PC-9 (cell line): ENCODE results near the gene RABAC1. TPM values are rescaled to one million over a fixed set of nuclear protein-coding genes. Genes with fewer than 3 reads are reported as not detected.

Source experiments
- BruUV-seq: library from RNA; stranded (reverse); fragments of 400-500 nt; replicated peaks from 2 replicates; lab custom pipeline; 2021; lab: Mats Ljungman, UMichigan
- CTCF ChIA-PET: fragments of 300-600 bp; sonication (Branson Sonifier 250); formaldehyde crosslinking; loops from one replicate; lab custom pipeline; 2022; ENCODE audit warnings: antibody characterized with exemption; lab: Charles Lee
- POLR2A ChIA-PET: fragments of 300-600 bp; sonication (Branson Sonifier 250); formaldehyde crosslinking; loops from one replicate; lab custom pipeline; 2022; ENCODE audit warnings: antibody characterized with exemption; ENCODE audit not compliant: unreplicated experiment; lab: Charles Lee
- DNase-seq, 2 experiments: peaks; one replicate each; pipeline versions ENCODE4 v3.0.0 to v3.0.0-alpha.2; 2015 to 2022; ENCODE audit warnings: mixed read lengths in 1 of 2
- H2AFZ ChIP-seq: fragments of 200-600 bp; sonication (generic); 2 replicates; pipeline ENCODE4 v1.8.1; 2017; ENCODE audit warnings: antibody characterized with exemption
- H3F3A ChIP-seq: fragments of 200-600 bp; sonication (generic); 2 replicates; pipeline ENCODE4 v1.8.1; 2017; ENCODE audit warnings: antibody characterized with exemption, mild to moderate bottlenecking, low read depth; ENCODE audit not compliant: insufficient read depth
- H3K27ac ChIP-seq: fragments of 200-600 bp; sonication (generic); 2 replicates; pipeline ENCODE4 v1.6.1; 2016; ENCODE audit warnings: mixed run types
- H3K27me3 ChIP-seq: fragments of 200-600 bp; sonication (generic); 2 replicates; pipeline ENCODE4 v1.6.1; 2016; ENCODE audit warnings: low read depth, mixed run types; ENCODE audit not compliant: insufficient read depth
- H3K36me3 ChIP-seq: fragments of 200-600 bp; sonication (generic); 2 replicates; pipeline ENCODE4 v1.6.1; 2016; ENCODE audit warnings: low read depth, mixed run types
- H3K4me1 ChIP-seq: fragments of 200-600 bp; sonication (generic); replicated peaks from 2 replicates; pipeline ENCODE4 v1.6.1; 2016; ENCODE audit warnings: mixed run types; ENCODE audit not compliant: insufficient read depth
- H3K4me2 ChIP-seq: fragments of 200-600 bp; sonication (generic); 2 replicates; pipeline ENCODE4 v1.6.1; 2017; ENCODE audit warnings: mixed run types
- H3K4me3 ChIP-seq: fragments of 200-600 bp; sonication (generic); 2 replicates; pipeline ENCODE4 v1.6.1; 2016; ENCODE audit warnings: mixed run types
- H3K79me2 ChIP-seq: fragments of 200-600 bp; sonication (generic); 2 replicates; pipeline ENCODE4 v1.6.1; 2017; ENCODE audit warnings: low read depth, mixed run types
- H3K9me2 ChIP-seq: fragments of 200-600 bp; sonication (generic); 2 replicates; pipeline ENCODE4 v1.8.1; 2017; ENCODE audit warnings: mild to moderate bottlenecking; ENCODE audit not compliant: insufficient read depth
- H3K9me3 ChIP-seq: fragments of 200-600 bp; sonication (generic); 2 replicates; pipeline ENCODE4 v1.8.1; 2016; ENCODE audit warnings: low read depth; ENCODE audit not compliant: insufficient read depth
- H4K20me1 ChIP-seq: fragments of 200-600 bp; sonication (generic); 2 replicates; pipeline ENCODE4 v1.8.1; 2017; ENCODE audit not compliant: insufficient read depth
- CTCF ChIP-seq: fragments of 200-600 bp; sonication (generic); conservative IDR thresholded peaks from 2 replicates; pipeline ENCODE4 v1.6.1; 2017; ENCODE audit warnings: mixed run types, antibody characterized with exemption, mild to moderate bottlenecking, moderate library complexity
- EZH2 ChIP-seq: fragments of 200-600 bp; sonication (generic); IDR thresholded peaks from 2 replicates; pipeline ENCODE4 v1.8.0; 2017; ENCODE audit warnings: antibody characterized with exemption, low read depth
- intact Hi-C: fragments of 100-400 bp; cut with micrococcal nuclease; formaldehyde crosslinking; loops from one replicate; pipeline ENCODE4 v1.10.0; 2022; ENCODE audit not compliant: unreplicated experiment
- total RNA-seq: library from RNA; stranded (reverse); gene quantifications from 2 replicates; pipeline ENCODE4 v1.2.3, GENCODE V29; 2021

The RABAC1 gene
- total RNA-seq, 1 experiment from 2014 or later = 110 TPM

- peaks cover 21% of the 10 kb centered on the region; the same call in 1 of the 2 replicates for H3F3A ChIP-seq
- ChIA-PET POLR2A (no interaction called here), CTCF (no interaction called here)
- no peaks in the 10 kb centered on the region for H3K9me3 ChIP-seq
- H3K27ac ChIP-seq = no peak overlapping the region
- peaks cover 23% of the 10 kb centered on the region for H3K27me3 ChIP-seq
- H3K4me3 ChIP-seq = no peak overlapping the region
- no peaks in the 10 kb centered on the region for H3K9me2 ChIP-seq
- peaks cover 24% of the 10 kb centered on the region for H4K20me1 ChIP-seq
- no peak for DNase-seq
- intact Hi-C loops = no loop called here
- H2AFZ ChIP-seq = no peak overlapping the region
- no TSS peak for BruUV-seq
- TF ChIP-seq CTCF (no peak), EZH2 (no peak)
- H3K79me2 ChIP-seq = no peaks in the 10 kb centered on the region
- peaks cover 10% of the 10 kb centered on the region for H3K4me1 ChIP-seq
- no peaks in the 10 kb centered on the region for H3K36me3 ChIP-seq
- H3K4me2 ChIP-seq = no peak overlapping the region
Measured at GRCh38 chr19:41908724-41909464, 50.2 kb downstream of the RABAC1 start.

DNA sequence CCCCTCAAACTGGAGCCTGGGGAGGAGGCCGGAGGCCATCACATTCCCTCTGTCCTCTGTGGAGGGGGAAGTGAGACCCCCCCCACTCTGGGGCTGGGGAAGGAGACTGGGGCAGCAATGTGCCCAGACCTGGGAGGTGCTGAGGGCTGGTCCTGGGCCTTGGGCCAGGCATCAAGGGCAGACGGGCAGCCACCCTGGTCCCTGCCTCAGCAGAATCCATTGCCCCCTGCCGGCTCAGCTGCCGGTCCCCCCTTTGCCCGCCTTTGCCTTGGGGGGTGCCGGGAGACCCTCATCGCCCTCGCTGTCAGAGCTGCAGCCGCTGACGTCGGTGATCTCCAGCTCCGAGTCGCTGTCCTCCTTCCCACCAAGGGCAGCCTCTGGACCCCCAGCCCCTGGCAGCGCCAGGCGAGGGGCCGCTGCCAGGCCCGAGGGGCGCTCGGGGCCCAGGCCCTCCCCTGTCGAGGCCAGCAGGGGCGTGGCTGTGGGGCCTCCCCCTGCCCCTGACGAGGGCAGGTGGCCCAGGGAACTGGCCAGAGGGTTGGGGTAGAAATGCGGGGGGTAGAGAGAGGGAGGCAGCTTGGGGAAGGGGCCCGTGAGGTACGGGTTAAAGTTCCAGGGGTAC lies 51.0 kb downstream of the RABAC1 start:
- no peak for DNase-seq
- Histone ChIP-seq H4K20me1 (peaks cover 32% of the 10 kb centered on the region), H3K27ac (no peak overlapping the region), H3K4me1 (peaks cover 18% of the 10 kb centered on the region), H3K9me3 (no peaks in the 10 kb centered on the region), H3K36me3 (no peaks in the 10 kb centered on the region), H3F3A (peaks cover 21% of the 10 kb centered on the region; the same call in 1 of the 2 replicates), H3K79me2 (no peaks in the 10 kb centered on the region), H3K4me3 (no peak overlapping the region), H3K9me2 (no peaks in the 10 kb centered on the region), H3K27me3 (peaks cover 16% of the 10 kb centered on the region), H3K4me2 (no peak overlapping the region), H2AFZ (no peak overlapping the region)
- intact Hi-C loops = no loop called here
- no peak for TF ChIP-seq CTCF
- TF ChIP-seq EZH2 = no peak
- ChIA-PET CTCF (no interaction called here), POLR2A (no interaction called here)
- BruUV-seq = no TSS peak

DNA sequence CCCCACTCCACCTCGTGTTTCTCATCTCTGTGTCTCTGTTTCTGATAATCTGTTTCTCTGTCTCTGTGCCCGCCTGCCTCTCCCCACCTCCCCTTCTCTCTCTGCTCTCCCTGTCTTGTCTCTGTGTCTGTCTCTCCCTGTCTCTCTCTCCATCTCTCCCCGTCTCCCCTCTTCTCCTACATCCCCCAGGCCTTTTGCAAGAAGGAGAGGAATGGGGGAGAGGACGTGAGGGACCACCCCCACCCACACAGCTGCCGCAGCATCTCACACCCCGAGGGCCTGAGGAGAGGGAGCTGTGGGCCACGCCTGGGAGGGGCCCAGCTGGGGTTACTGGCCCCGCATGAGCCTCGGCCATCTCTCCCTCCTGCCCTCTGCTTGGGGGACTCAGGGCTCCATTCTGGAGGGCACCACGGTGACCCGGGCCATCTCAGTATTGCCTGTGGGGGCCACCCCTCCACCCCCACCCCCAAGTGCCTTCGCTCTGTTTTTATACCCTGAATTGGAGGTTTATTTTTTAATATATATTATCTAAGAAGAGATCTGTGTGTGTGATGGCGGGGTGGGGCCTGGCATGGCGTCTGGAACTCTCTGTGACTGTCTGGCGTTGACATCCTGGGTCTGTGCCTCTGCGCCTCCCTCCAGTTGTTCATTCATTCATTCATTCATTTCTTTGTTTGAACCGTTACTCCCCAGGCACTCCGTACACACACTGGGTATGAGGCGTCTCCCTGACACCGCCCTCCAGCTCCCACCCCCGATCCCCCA lies 52.0 kb downstream of the RABAC1 start:
- intact Hi-C loops = no loop called here
- no peak overlapping the region for H3K4me2 ChIP-seq
- no peaks in the 10 kb centered on the region for H3K36me3 ChIP-seq
- BruUV-seq = TSS peak; percentile 7
- peaks cover 37% of the 10 kb centered on the region for H4K20me1 ChIP-seq
- no peak overlapping the region for H3K27ac ChIP-seq
- ChIA-PET CTCF (no interaction called here), POLR2A (no interaction called here)
- H3K9me2 ChIP-seq = no peaks in the 10 kb centered on the region
- H3K4me3 ChIP-seq = no peak overlapping the region
- peaks cover 8% of the 10 kb centered on the region for H3K27me3 ChIP-seq
- H3F3A ChIP-seq = peaks cover 21% of the 10 kb centered on the region; the same call in 1 of the 2 replicates
- H3K4me1 ChIP-seq = peaks cover 19% of the 10 kb centered on the region
- H3K79me2 ChIP-seq = no peaks in the 10 kb centered on the region
- no peaks in the 10 kb centered on the region for H3K9me3 ChIP-seq
- TF ChIP-seq CTCF (no peak), EZH2 (no peak)
- H2AFZ ChIP-seq = no peak overlapping the region
- no peak for DNase-seq

Other genes starting within 250 kb of the RABAC1 start
- gene CEACAM6, start 203.8 kb downstream of the RABAC1 start, total RNA-seq = 265 and 468 TPM in 2 replicates
- gene CEACAM3, start 162.7 kb downstream of the RABAC1 start, total RNA-seq = not detected in 2 replicates
- not detected in 2 replicates for gene LYPD4, start 114.6 kb downstream of the RABAC1 start, total RNA-seq
- gene DMRTC2, start 114.3 kb downstream of the RABAC1 start, total RNA-seq = not detected in 2 replicates
- 2,593 and 3,356 TPM in 2 replicates for gene RPS19, start 99.1 kb downstream of the RABAC1 start, total RNA-seq
- gene CD79A, start 82.0 kb downstream of the RABAC1 start, total RNA-seq = 0.33 and 0.59 TPM in 2 replicates
- gene ARHGEF1, start 76.1 kb downstream of the RABAC1 start, total RNA-seq = 101 and 109 TPM in 2 replicates
- gene ERFL, start 30.9 kb downstream of the RABAC1 start, total RNA-seq = 0.65 and 0.98 TPM in 2 replicates
- gene ATP1A3, start 34.9 kb upstream of the RABAC1 start, total RNA-seq = not detected in 2 replicates
- gene GRIK5, start 110.9 kb upstream of the RABAC1 start, total RNA-seq = 0.96 and 1.1 TPM in 2 replicates
- gene ZNF574, start 116.8 kb upstream of the RABAC1 start, total RNA-seq = 19.4 and 21.6 TPM in 2 replicates
- 2.9 and 3.5 TPM in 2 replicates for gene POU2F2, start 173.1 kb upstream of the RABAC1 start, total RNA-seq